ENCODE data around the gene RS1. TPM values are rescaled to one million over a fixed set of nuclear protein-coding genes. Genes with fewer than 3 reads are reported as not detected.

RS1 gene
- total RNA-seq, 2 donors from 2014 or later: not detected

DNA sequence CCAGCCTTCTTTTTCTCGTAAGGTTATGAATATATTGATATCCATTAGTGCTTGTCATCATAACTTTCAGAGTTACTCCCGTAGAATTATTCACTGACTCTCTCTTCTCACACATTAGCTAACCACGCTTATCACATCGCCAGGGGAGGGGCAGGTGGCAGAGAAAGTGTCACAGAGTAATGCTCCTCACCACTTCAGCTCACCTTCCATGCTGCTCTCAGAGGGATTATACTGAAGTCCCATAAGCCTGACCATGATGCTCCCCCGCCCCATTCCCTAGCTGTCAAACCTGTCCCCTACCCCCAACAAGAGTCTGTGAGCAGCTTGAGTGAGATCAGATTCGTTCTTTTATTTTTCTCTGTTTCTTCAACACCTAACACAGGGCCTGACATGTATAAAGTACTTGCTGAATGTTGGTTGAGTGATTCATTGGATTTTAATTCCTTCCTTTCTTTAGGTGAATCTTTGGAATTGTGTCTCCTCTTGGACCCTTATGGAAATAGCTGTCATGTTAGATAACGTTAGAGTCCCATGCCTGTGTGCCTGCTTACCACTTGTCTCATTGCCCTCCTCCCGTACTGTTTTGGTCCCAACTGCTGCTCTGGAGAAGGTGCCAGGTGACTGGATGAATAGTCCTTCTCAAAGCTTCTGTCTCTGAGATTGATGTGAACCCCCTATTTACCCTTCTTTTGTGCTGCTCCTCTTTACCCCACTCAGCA, 55.1 kb downstream of the RS1 start:
- Mint-ChIP-seq H3K27ac (peak overlapping the region; percentile 46), H3K27me3 (no peaks in the 10 kb centered on the region), H3K4me3 (no peak overlapping the region), H3K36me3 (ENCODE audit: low read depth) (no peaks in the 10 kb centered on the region), H3K4me1 (no peaks in the 10 kb centered on the region)
- ATAC-seq (no peak), DNase-seq (no peak)
- no peaks in the 10 kb centered on the region for H3K9me3 ChIP-seq (ENCODE audit: control insufficient read depth, low read length, poor library complexity, severe bottlenecking)

DNA sequence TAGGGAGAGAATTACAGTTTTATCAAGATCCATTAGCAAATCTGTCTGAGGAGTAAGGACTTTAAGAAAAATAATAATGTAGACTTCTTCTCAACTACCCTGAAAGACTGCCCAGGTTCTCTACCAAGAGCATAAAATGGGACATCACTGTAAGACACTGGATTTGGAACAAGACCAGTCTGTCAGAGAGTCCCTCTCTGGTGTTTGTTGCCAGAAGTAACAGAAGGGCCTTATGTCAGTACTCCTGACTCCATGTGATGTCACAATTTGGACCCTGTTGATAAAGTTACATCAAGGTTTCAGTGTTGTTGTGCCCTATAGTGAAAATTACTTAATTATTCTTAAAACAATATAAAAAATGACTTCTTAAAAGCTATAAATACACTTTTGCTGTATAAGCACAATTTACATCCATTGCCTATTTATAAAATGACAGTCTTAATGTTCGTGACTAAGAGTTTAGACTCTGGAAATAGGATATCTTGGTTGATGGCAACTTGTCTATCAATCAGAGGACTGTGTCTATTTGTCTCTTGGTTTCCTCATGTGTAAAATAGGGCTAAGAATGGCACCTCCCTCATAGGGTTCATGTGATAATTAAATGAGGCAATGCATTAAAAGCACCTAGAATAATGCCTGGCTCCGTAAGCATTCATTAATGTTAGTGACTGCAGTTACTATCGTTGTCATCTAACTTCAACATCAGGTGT, 57.8 kb downstream of the RS1 start:
- Mint-ChIP-seq H3K4me3 (no peak overlapping the region), H3K36me3 (ENCODE audit: low read depth) (peaks cover 6% of the 10 kb centered on the region), H3K27ac (no peak overlapping the region), H3K27me3 (no peaks in the 10 kb centered on the region), H3K4me1 (no peaks in the 10 kb centered on the region)
- DNase-seq: no peak
- H3K9me3 ChIP-seq (ENCODE audit: control insufficient read depth, low read length, poor library complexity, severe bottlenecking): no peaks in the 10 kb centered on the region
- ATAC-seq: no peak

DNA sequence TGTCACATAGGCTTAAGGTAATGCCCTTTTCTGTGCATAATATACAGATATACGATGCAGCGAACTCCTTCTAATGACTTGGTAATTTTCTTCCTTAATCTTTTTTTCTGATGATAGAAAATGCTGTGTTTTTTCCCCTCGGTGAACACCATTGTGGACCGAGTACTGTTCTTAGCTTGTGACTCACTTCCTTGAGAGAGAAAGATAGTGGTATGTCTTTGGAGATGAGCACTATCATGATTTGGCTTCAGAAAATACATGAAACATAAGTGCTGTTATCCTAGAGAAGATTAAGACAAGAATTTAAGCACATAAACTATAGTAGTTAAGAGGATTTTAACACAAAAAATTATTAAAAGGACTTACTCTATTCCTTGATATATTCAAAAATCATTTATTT, 63.9 kb downstream of the RS1 start:
- Mint-ChIP-seq H3K4me1 (no peaks in the 10 kb centered on the region), H3K27ac (no peak overlapping the region), H3K36me3 (ENCODE audit: low read depth) (peaks cover 14% of the 10 kb centered on the region), H3K27me3 (no peaks in the 10 kb centered on the region), H3K4me3 (no peak overlapping the region)
- DNase-seq (no peak), ATAC-seq (no peak)
- no peaks in the 10 kb centered on the region for H3K9me3 ChIP-seq (ENCODE audit: control insufficient read depth, low read length, poor library complexity, severe bottlenecking)

DNA sequence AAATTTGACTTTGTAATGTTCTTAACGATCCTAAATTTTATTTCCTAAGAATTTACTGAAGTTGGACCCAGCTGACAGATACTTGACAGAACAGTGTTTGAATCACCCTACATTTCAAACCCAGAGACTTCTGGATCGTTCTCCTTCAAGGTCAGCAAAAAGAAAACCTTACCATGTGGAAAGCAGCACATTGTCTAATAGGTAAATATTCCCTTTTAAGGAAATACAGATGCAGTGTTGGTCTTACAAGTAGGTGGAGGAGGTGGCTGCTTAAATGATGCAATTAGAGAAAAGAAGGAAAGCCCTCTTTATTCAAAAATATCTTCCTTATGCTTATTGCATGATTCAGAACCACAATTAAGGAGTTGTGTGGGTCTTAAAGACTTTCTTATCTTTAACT, 73.5 kb downstream of the RS1 start:
- no peak for ATAC-seq

DNA sequence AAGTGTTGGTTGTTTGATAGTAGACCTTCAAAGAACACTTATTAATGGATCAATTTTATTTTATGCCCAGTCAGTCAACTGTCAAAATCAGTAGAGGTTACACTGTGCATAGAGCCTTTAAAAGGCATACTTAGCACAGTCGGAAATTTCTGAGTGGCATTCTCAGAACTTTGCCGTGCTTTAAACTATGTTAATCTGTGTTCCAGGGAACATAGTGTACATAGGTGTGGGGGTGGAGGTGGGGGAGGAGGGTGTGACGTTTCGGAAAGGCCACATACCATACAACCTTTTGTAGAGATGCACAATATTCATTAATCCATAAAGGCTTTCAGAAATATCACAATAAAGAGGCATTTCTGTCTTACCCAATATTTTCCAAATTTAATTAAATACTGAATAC, 75.8 kb downstream of the RS1 start:
- Mint-ChIP-seq H3K27me3 (no peaks in the 10 kb centered on the region), H3K4me3 (no peak overlapping the region), H3K27ac (no peak overlapping the region), H3K36me3 (ENCODE audit: low read depth) (peaks cover 2% of the 10 kb centered on the region), H3K4me1 (no peaks in the 10 kb centered on the region)
- DNase-seq (no peak), ATAC-seq (no peak)
- H3K9me3 ChIP-seq (ENCODE audit: control insufficient read depth, low read length, poor library complexity, severe bottlenecking): no peaks in the 10 kb centered on the region

More for the DNA sequence above, 73.5 kb downstream of the RS1 start:
- DNase-seq: no peak
- Mint-ChIP-seq H3K36me3 (ENCODE audit: low read depth) (peaks cover 2% of the 10 kb centered on the region), H3K4me1 (no peaks in the 10 kb centered on the region), H3K4me3 (no peak overlapping the region), H3K27ac (no peak overlapping the region), H3K27me3 (no peaks in the 10 kb centered on the region)
- no peaks in the 10 kb centered on the region for H3K9me3 ChIP-seq (ENCODE audit: control insufficient read depth, low read length, poor library complexity, severe bottlenecking)

DNA sequence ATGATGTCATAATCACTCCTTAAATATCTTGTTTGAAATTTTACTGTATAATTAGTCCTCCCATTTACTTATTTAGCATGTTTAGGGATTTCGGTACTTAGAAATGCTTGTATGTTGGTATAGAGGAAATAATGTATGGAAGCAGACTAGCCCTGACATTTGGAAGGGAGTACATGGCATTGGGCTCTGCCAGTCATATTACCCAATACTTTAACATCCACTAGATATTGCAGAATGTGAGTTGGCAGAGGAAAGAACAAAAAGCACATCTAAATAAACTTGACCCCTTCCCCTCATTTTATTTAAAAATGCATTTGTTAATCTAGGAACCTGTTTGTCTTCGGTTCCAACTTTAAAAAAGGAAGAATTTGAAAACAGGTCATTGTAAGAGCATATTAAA, 77.8 kb downstream of the RS1 start:
- Mint-ChIP-seq H3K4me1 (no peaks in the 10 kb centered on the region), H3K4me3 (no peak overlapping the region), H3K27ac (no peak overlapping the region), H3K27me3 (no peaks in the 10 kb centered on the region), H3K36me3 (ENCODE audit: low read depth) (peaks cover 5% of the 10 kb centered on the region)
- no peaks in the 10 kb centered on the region for H3K9me3 ChIP-seq (ENCODE audit: control insufficient read depth, low read length, poor library complexity, severe bottlenecking)
- ATAC-seq: no peak
- DNase-seq: no peak

DNA sequence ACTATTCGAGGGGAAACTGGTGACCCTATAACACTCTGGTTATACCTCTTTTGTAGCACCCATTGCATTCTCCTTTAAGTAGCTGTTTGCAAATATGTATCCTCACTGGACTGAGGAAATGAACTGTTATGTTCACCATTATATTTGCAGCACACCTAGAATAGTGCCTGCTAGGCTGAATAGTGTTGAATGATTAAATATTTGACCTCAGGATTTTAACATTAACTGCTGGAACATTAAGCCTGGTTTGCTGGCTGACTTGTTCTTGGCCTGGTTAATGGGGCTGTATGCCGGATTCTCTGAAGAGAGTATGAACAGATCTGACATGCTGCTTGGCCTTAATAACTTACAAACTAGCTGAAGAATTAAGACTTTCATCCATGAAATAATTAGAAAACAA, 80.1 kb downstream of the RS1 start:
- DNase-seq: no peak
- no peak for ATAC-seq
- Mint-ChIP-seq H3K27me3 (no peaks in the 10 kb centered on the region), H3K4me3 (no peak overlapping the region), H3K4me1 (no peaks in the 10 kb centered on the region), H3K36me3 (ENCODE audit: low read depth) (peaks cover 5% of the 10 kb centered on the region), H3K27ac (no peak overlapping the region)
- no peaks in the 10 kb centered on the region for H3K9me3 ChIP-seq (ENCODE audit: control insufficient read depth, low read length, poor library complexity, severe bottlenecking)

Other genes with a start within 250 kb of the RS1 start
- gene CDKL5, start 246.5 kb downstream of the RS1 start, total RNA-seq: 1 to 10 TPM; 2.9 to 3.6 TPM
- under 1 TPM in 1 of 2 donors, not detected in 1; 0.39 TPM for gene PPEF1, start 35.5 kb upstream of the RS1 start, total RNA-seq

Measured in T-helper 17 cell (primary cell).